ENCODE data around the gene ARHGAP6. TPM values are rescaled to one million over a fixed set of nuclear protein-coding genes. Genes with fewer than 3 reads are reported as not detected.

ARHGAP6 gene
- total and polyA plus RNA-seq, 7 donors, result 1.8 to 20.6 (median 6.4) TPM

GRCh38 chrX:11606408-11606807 is 59.3 kb downstream of the ARHGAP6 start:
- intact Hi-C loops (cut with DNase I), result no loop called here
- TF ChIP-seq, protein P1, sequence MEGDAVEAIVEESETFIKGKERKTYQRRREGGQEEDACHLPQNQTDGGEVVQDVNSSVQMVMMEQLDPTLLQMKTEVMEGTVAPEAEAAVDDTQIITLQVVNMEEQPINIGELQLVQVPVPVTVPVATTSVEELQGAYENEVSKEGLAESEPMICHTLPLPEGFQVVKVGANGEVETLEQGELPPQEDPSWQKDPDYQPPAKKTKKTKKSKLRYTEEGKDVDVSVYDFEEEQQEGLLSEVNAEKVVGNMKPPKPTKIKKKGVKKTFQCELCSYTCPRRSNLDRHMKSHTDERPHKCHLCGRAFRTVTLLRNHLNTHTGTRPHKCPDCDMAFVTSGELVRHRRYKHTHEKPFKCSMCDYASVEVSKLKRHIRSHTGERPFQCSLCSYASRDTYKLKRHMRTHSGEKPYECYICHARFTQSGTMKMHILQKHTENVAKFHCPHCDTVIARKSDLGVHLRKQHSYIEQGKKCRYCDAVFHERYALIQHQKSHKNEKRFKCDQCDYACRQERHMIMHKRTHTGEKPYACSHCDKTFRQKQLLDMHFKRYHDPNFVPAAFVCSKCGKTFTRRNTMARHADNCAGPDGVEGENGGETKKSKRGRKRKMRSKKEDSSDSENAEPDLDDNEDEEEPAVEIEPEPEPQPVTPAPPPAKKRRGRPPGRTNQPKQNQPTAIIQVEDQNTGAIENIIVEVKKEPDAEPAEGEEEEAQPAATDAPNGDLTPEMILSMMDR (IDR thresholded peaks at IDR 0.05), result no peak
- Histone ChIP-seq H3K4me1 (no peaks in the 10 kb centered on the region), H3K27me3 (ENCODE audit: insufficient read depth in 3 of 3, low read length in 2 of 3) (peaks cover 0 to 4% (median 0%) of the 10 kb centered on the region in 3 donors), H3K36me3 (ENCODE audit: insufficient read depth in 1 of 2, low read depth in 1 of 2) (no peaks in the 10 kb centered on the region), H3K9me3 (peaks cover 8% of the 10 kb centered on the region), H3K27ac (no peak overlapping the region), H3K4me3 (no peak overlapping the region)
- DNase-seq, result no peak
- no peak for ATAC-seq

- ATAC-seq, result no peak
- no peak for DNase-seq
- no peak overlapping the region for H3K27ac ChIP-seq
- TF ChIP-seq, protein P1 (IDR thresholded peaks at IDR 0.05), result no peak
- WGBS, 3 donors, result 72 to 84% (median 79%) methylated on average over 3 of the region's 3 CpGs
- H3K9me3 ChIP-seq, result peaks cover 8% of the 10 kb centered on the region
- no peaks in the 10 kb centered on the region for H3K36me3 ChIP-seq (ENCODE audit: insufficient read depth in 1 of 2, low read depth in 1 of 2)
- H3K4me3 ChIP-seq, result no peak overlapping the region
- H3K27me3 ChIP-seq (ENCODE audit: insufficient read depth in 3 of 3, low read length in 2 of 3), result peaks cover 0 to 4% (median 0%) of the 10 kb centered on the region in 3 donors
- intact Hi-C loops (cut with DNase I), result no loop called here
- H3K4me1 ChIP-seq, result no peaks in the 10 kb centered on the region
These were observed 65.1 kb downstream of the ARHGAP6 start for GRCh38 chrX:11600578-11600977.

- ATAC-seq, result no peak
These were observed 68.2 kb downstream of the ARHGAP6 start for GRCh38 chrX:11597479-11597878.

GRCh38 chrX:11591723-11592346 is 73.9 kb downstream of the ARHGAP6 start:
- Histone ChIP-seq H3K27ac (no peak overlapping the region), H3K9me3 (no peaks in the 10 kb centered on the region), H3K36me3 (ENCODE audit: insufficient read depth in 1 of 2, low read depth in 1 of 2) (no peaks in the 10 kb centered on the region), H3K27me3 (ENCODE audit: insufficient read depth in 3 of 3, low read length in 2 of 3) (no peaks in the 10 kb centered on the region), H3K4me1 (no peaks in the 10 kb centered on the region), H3K4me3 (no peak overlapping the region)
- ATAC-seq (no peak), DNase-seq (no peak)
- TF ChIP-seq, protein P1 (IDR thresholded peaks at IDR 0.05), result no peak
- intact Hi-C loops (cut with DNase I), result no loop called here

More at GRCh38 chrX:11597479-11597878, 68.2 kb downstream of the ARHGAP6 start:
- Histone ChIP-seq H3K36me3 (ENCODE audit: insufficient read depth in 1 of 2, low read depth in 1 of 2) (no peaks in the 10 kb centered on the region), H3K27me3 (ENCODE audit: insufficient read depth in 3 of 3, low read length in 2 of 3) (no peaks in the 10 kb centered on the region), H3K4me3 (no peak overlapping the region), H3K9me3 (peaks cover 7% of the 10 kb centered on the region), H3K4me1 (no peaks in the 10 kb centered on the region), H3K27ac (no peak overlapping the region)
- no peak for DNase-seq
- TF ChIP-seq, protein P1 (IDR thresholded peaks at IDR 0.05), result no peak
- intact Hi-C loops (cut with DNase I), result no loop called here
- 57 to 72% (median 64%) methylated on average over 2 of the region's 2 CpGs for whole genome bisulfite sequencing, 3 donors

DNA sequence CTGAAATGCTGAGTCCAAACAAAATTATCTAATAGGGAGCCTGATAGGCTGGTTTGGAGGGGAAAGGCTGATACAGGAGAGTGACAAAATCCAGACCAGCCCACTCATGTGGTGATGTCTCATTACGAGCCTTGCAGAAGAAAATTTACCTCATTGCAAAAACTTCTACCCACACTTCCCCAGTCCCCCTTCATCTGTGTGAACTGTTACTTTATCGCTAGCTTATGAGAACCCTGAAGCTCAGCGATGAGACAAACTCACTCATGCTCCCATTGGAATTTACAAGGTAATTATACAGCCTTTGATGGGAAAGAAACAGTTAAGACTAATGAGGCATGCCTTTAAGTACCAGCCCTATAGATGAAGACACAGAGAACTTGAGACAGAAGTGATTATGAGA is 76.1 kb downstream of the ARHGAP6 start:
- Histone ChIP-seq H3K36me3 (ENCODE audit: insufficient read depth in 1 of 2, low read depth in 1 of 2) (no peaks in the 10 kb centered on the region), H3K27me3 (ENCODE audit: insufficient read depth in 3 of 3, low read length in 2 of 3) (no peaks in the 10 kb centered on the region), H3K4me1 (no peaks in the 10 kb centered on the region), H3K4me3 (no peak overlapping the region), H3K9me3 (no peaks in the 10 kb centered on the region), H3K27ac (no peak overlapping the region)
- no peak for ATAC-seq
- 82 to 86% (median 83%) methylated on average over 3 of the region's 3 CpGs for WGBS, 3 donors
- intact Hi-C loops (cut with DNase I), result no loop called here
- no peak for DNase-seq
- TF ChIP-seq, protein P1 (IDR thresholded peaks at IDR 0.05), result no peak
